K562 (cell line): Measurements from ENCODE around the gene ZSWIM3. TPM values are rescaled to one million over a fixed set of nuclear protein-coding genes. Genes with fewer than 3 reads are reported as not detected.

Experiments
- ATAC-seq: fragments of 200-7000 bp; cut with Tn5 transposase; 3 replicates; pipeline ENCODE4 v1.9.1; 2020; ENCODE audit warnings: moderate library complexity
- BruUV-seq: library from RNA; stranded (reverse); fragments of 400-500 nt; replicated peaks from 2 replicates; lab custom pipeline; 2021; lab: Mats Ljungman, UMichigan
- CTCF ChIA-PET: fragments of 300-600 bp; formaldehyde crosslinking; extraction: SDS; loops from one replicate; lab custom pipeline; 2021; ENCODE audit warnings: low intra/inter-chr PET ratio; lab: Yijun Ruan, JAX
- POLR2A ChIA-PET: fragments of 300-600, 350-650 bp; sonication (Branson Sonifier 250); formaldehyde crosslinking; extraction: SDS; loops from one replicate; lab custom pipeline; 2021; ENCODE audit warnings: antibody characterized with exemption, inconsistent platforms; lab: Yijun Ruan, JAX
- DNase-seq, 4 experiments: peaks; one replicate each; pipeline versions ENCODE4 v3.0.0 to v3.0.0-alpha.2; 2011 to 2018; ENCODE audit warnings: low spot score in 3 of 4, mixed read lengths in 3 of 4; ENCODE audit errors: extremely low read depth in 1 of 4
- FAIRE-seq: peaks from 2 replicates; lab custom pipeline; 2011; peaks lifted over from hg19 to GRCh38; lab: Jason Lieb, UNC
- H2AFZ ChIP-seq: 2 replicates; pipeline ENCODE4 v1.6.0; 2011; ENCODE audit warnings: low read depth, low read length, control low read depth, inconsistent platforms
- H3K27ac ChIP-seq: fragments of 200-600 bp; 3 replicates; pipeline ENCODE4 v1.8.0; 2011; ENCODE audit warnings: low read depth, mild to moderate bottlenecking, control low read depth, inconsistent platforms, low read length, moderate library complexity, mixed read lengths; ENCODE audit errors: extremely low read depth
- H3K27me3 ChIP-seq, 2 experiments: fragments of 300-600 bp in 1 of 2; 2 replicates in 1 of 2; 3 replicates in 1 of 2; pipeline versions ENCODE4 v1.6.0 to v1.8.0; 2011; ENCODE audit warnings: inconsistent platforms in 2 of 2, low read length in 2 of 2, mild to moderate bottlenecking in 1 of 2, mixed read lengths in 1 of 2, moderate library complexity in 1 of 2; ENCODE audit not compliant: control insufficient read depth in 2 of 2, insufficient read depth in 2 of 2
- H3K36me3 ChIP-seq: fragments of 300-600 bp; 3 replicates; pipeline ENCODE4 v1.8.0; 2011; ENCODE audit warnings: mild to moderate bottlenecking, low read length, inconsistent platforms; ENCODE audit not compliant: control insufficient read depth, insufficient read depth
- H3K4me1 ChIP-seq, 2 experiments: fragments of 200-600 bp in 1 of 2; replicated peaks in 1 of 2; 2 replicates in 1 of 2; 3 replicates in 1 of 2; pipeline versions ENCODE4 v1.5.1 to v1.8.0; 2011; ENCODE audit warnings: inconsistent platforms in 2 of 2, low read length in 2 of 2, mild to moderate bottlenecking in 1 of 2, mixed read lengths in 1 of 2, moderate library complexity in 1 of 2; ENCODE audit not compliant: control insufficient read depth in 2 of 2, insufficient read depth in 2 of 2
- H3K4me2 ChIP-seq: 2 replicates; pipeline ENCODE4 v1.6.1; 2011; ENCODE audit warnings: low read length, control low read depth, inconsistent platforms, mixed read lengths; ENCODE audit not compliant: insufficient read depth
- H3K4me3 ChIP-seq: fragments of 200-600 bp; sonication (generic), shearing (Covaris generic); 2 replicates; pipeline ENCODE4 v1.5.1; 2016; ENCODE audit warnings: control low read depth, inconsistent platforms
- H3K79me2 ChIP-seq: fragments of 200-600 bp; 3 replicates; pipeline ENCODE4 v1.8.0; 2011; ENCODE audit warnings: low read length, inconsistent platforms; ENCODE audit not compliant: control insufficient read depth, insufficient read depth
- H3K9ac ChIP-seq, 2 experiments: 2 replicates each; pipeline versions ENCODE4 v1.6.0 to v1.6.1; 2011; ENCODE audit warnings: low read depth in 2 of 2, low read length in 2 of 2, control low read depth in 1 of 2, inconsistent platforms in 1 of 2, mild to moderate bottlenecking in 1 of 2, mixed read lengths in 1 of 2; ENCODE audit not compliant: insufficient read depth in 1 of 2
- H3K9me1 ChIP-seq: one replicate; pipeline ENCODE4 v1.6.0; 2011; ENCODE audit warnings: inconsistent platforms, mild to moderate bottlenecking, low read length, moderate library complexity; ENCODE audit not compliant: control insufficient read depth, insufficient read depth
- H3K9me3 ChIP-seq: replicated peaks from 2 replicates; pipeline ENCODE4 v1.5.1; 2011; ENCODE audit warnings: low read depth, low read length, inconsistent platforms; ENCODE audit not compliant: control insufficient read depth, insufficient read depth
- H4K20me1 ChIP-seq: replicated peaks from 2 replicates; pipeline ENCODE4 v1.6.1; 2011; ENCODE audit warnings: low read length, inconsistent platforms, mixed read lengths; ENCODE audit not compliant: control insufficient read depth, insufficient read depth
- CTCF ChIP-seq, 3 experiments: IDR thresholded peaks in 2 of 3; conservative IDR thresholded peaks in 1 of 3; 2 replicates each; pipeline ENCODE4 v1.5.1; 2011 to 2012; ENCODE audit warnings: low read length in 3 of 3, mild to moderate bottlenecking in 3 of 3, control low read depth in 2 of 3, improper control_type of control experiment in 1 of 3, inconsistent platforms in 1 of 3, low read depth in 1 of 3, mixed read lengths in 1 of 3, moderate library complexity in 1 of 3; ENCODE audit not compliant: insufficient read depth in 2 of 3
- GABPB1 ChIP-seq: sonication (generic); formaldehyde crosslinking; IDR thresholded peaks from 2 replicates; pipeline ENCODE4 v1.8.0; 2022; ENCODE audit warnings: mild to moderate bottlenecking, missing genetic modification reagents
- MLLT1 ChIP-seq, 2 experiments: fragments of 450-650 bp; IDR thresholded peaks; 2 replicates each; pipeline ENCODE4 v1.6.1; 2016
- NFIC ChIP-seq: fragments of 450-650 bp; IDR thresholded peaks from 2 replicates; pipeline ENCODE4 v1.6.1; 2017; ENCODE audit warnings: mild to moderate bottlenecking, inconsistent platforms
- NR1H2 ChIP-seq: sonication (generic); formaldehyde crosslinking; IDR thresholded peaks from 2 replicates; pipeline ENCODE4 v1.4.0; 2020; ENCODE audit warnings: mild to moderate bottlenecking, missing genetic modification reagents
- PRPF4 ChIP-seq: fragments of 200-400 bp; formaldehyde crosslinking; IDR thresholded peaks from one replicate; pipeline ENCODE4 v1.6.1; 2017; ENCODE audit warnings: low read length, low read depth, mild to moderate bottlenecking; ENCODE audit not compliant: insufficient read depth, poor library complexity, severe bottlenecking
- TEAD4 ChIP-seq, 2 experiments: sonication (generic) in 1 of 2; formaldehyde crosslinking in 1 of 2; IDR thresholded peaks; 2 replicates each; pipeline versions ENCODE4 v1.6.1 to v1.8.0; 2012 to 2022; ENCODE audit warnings: borderline replicate concordance in 1 of 2, inconsistent platforms in 1 of 2, low read length in 1 of 2, mild to moderate bottlenecking in 1 of 2, missing genetic modification reagents in 1 of 2
- YY1 ChIP-seq, 3 experiments: IDR thresholded peaks; 2 replicates each; pipeline ENCODE4 v1.6.1; 2011; ENCODE audit warnings: low read length in 2 of 3, mild to moderate bottlenecking in 2 of 3, moderate library complexity in 2 of 3, borderline replicate concordance in 1 of 3, control low read depth in 1 of 3, low read depth in 1 of 3; ENCODE audit not compliant: insufficient read depth in 3 of 3, insufficient replicate concordance in 2 of 3, control insufficient read depth in 1 of 3, insufficient read length in 1 of 3; ENCODE audit errors: extremely low read depth in 1 of 3
- ZBTB33 ChIP-seq: sonication (generic); formaldehyde crosslinking; IDR thresholded peaks from 2 replicates; pipeline ENCODE4 v1.8.1; 2023; ENCODE audit warnings: mild to moderate bottlenecking, missing genetic modification reagents
- ZNF431 ChIP-seq: sonication (generic); formaldehyde crosslinking; IDR thresholded peaks from 2 replicates; pipeline ENCODE4 v1.8.0; 2022; ENCODE audit warnings: mild to moderate bottlenecking, missing genetic modification reagents
- ZNF507 ChIP-seq: conservative IDR thresholded peaks from 2 replicates; pipeline ENCODE4 v1.6.1; 2017; ENCODE audit warnings: missing genetic modification characterization, missing compliant biosample characterization
- WGBS: fragments of 100-300 bp; shearing (Covaris generic); methylation state at CpG from one replicate; pipeline ENCODE4 v1.1.6; 2016; ENCODE audit warnings: low coverage, mixed read lengths; ENCODE audit not compliant: insufficient coverage; ENCODE audit errors: missing lambda C conversion rate; 5-methylcytosine and 5-hydroxymethylcytosine counted together
- in situ Hi-C: fragments of 300-500 bp; cut with MboI; formaldehyde crosslinking; loops from 4 replicates; pipeline ENCODE4 v1.15.0; 2018; ENCODE audit warnings: inconsistent platforms, mixed read lengths
- intact Hi-C: fragments of 100-400 bp; cut with micrococcal nuclease; formaldehyde crosslinking; loops from 2 replicates; pipeline ENCODE4 v1.14.2; 2022
- polyA plus RNA-seq, 8 experiments: library from polyadenylated mRNA; depleted of rRNA in 4 of 8; stranded (reverse) in 5 of 8; unstranded in 3 of 8; fragments of >200 nt; fragmentation: Nextera tagmentation in 2 of 8; fragmentation: Illumina TruSeq in 1 of 8; extraction: Ambion mirVana in 2 of 8; extraction: Trizol in 1 of 8; gene quantifications; 2 replicates each; pipeline versions ENCODE4 v1.2.1 to v1.2.3, GENCODE V29; 2011 to 2014; ENCODE audit warnings: inconsistent platforms in 1 of 8, missing spikeins in 1 of 8
- total RNA-seq, 7 experiments: library from RNA; depleted of rRNA in 6 of 7; stranded (reverse); fragments of >200 nt in 6 of 7; fragmentation: Illumina TruSeq in 2 of 7; extraction: Trizol in 2 of 7; gene quantifications; 2 replicates each; pipeline versions ENCODE4 v1.2.1 to v1.2.3, GENCODE V29; 2011 to 2021; ENCODE audit warnings: low replicate concordance in 1 of 7

Gene ZSWIM3
- total and polyA plus RNA-seq, 9 of the 15 experiments (the other 6 are each of a cell fraction or from before 2014, with no cell fraction given): 1.7 to 4.3 (median 2.9) TPM

- TSS peak; percentile 81 for BruUV-seq
- no peaks in the 10 kb centered on the region for H4K20me1 ChIP-seq
- no peaks in the 10 kb centered on the region for H3K27me3 ChIP-seq
- intact Hi-C loops (loop anchor here (5.0 kb wide), 1 partner anchor 72 kb away; no protein-coding TSS in a partner anchor), in situ Hi-C loops (no loop called here)
- H3K9me3 ChIP-seq: no peaks in the 10 kb centered on the region
- peak overlapping the region; percentile 81 for H3K4me2 ChIP-seq
- FAIRE-seq (no peak), ATAC-seq (0 out of 3 replicates have a peak, but pooled peaks have one; percentile 8), DNase-seq (peak in 1 of 4 experiments; percentile 19)
- ChIA-PET CTCF (interaction anchor here (1.0 to 2.7 kb wide), 2 partner anchors 90 to 92 kb away, joined by 3 to 9 read pairs; no protein-coding TSS in a partner anchor), POLR2A (interaction anchor here (0.5 to 1.4 kb wide), 7 partner anchors 9 to 64 kb away, joined by 3 to 11 read pairs (median 4); partner anchors contain the start of gene ZSWIM1)
- 81% methylated on average over 59 of the region's 79 CpGs for WGBS
- H3K4me3 ChIP-seq: peak overlapping the region; percentile 69
- H3K9me1 ChIP-seq: no peaks in the 10 kb centered on the region
- peak overlapping the region; percentile 74 for H3K27ac ChIP-seq
- H3K9ac ChIP-seq: peak overlapping the region; percentile 74 to 94
- H3K36me3 ChIP-seq: peaks cover 36% of the 10 kb centered on the region; the same call in 2 of the 3 replicates
- H3K4me1 ChIP-seq: peaks cover 12 to 40% of the 10 kb centered on the region in 2 experiments
- peak overlapping the region; percentile 96 for H2AFZ ChIP-seq
- peaks cover 8% of the 10 kb centered on the region; the same call in 1 of the 3 replicates for H3K79me2 ChIP-seq
- TF ChIP-seq NFIC (peak; percentile 84), PRPF4 (peak; percentile 89), TEAD4 (IDR thresholded peaks at IDR 0.05; ENCODE audit: low read length) (no peak), TEAD4 (CRISPR knock-in tag; IDR thresholded peaks at IDR 0.05; ENCODE audit: borderline replicate concordance) (no peak), MLLT1 (IDR thresholded peaks at IDR 0.05) (peak in 1 of 2 experiments; percentile 30; a peak in 1 of 4 replicates), NR1H2 (no peak), ZBTB33 (CRISPR knock-in tag) (peak; percentile 87), ZNF507 (no peak), CTCF (IDR thresholded peaks at IDR 0.05 in 2 of 3, conservative IDR thresholded peaks at IDR 0.05 in 1 of 3; ENCODE audit: insufficient read depth in 2 of 3, low read depth in 1 of 3, low read length in 3 of 3) (peak in 1 of 3 experiments; percentile 9; a peak in 1 of 6 replicates), YY1 (IDR thresholded peaks at IDR 0.05; ENCODE audit: borderline replicate concordance in 1 of 3, control insufficient read depth in 1 of 3, extremely low read depth in 1 of 3, insufficient read depth in 3 of 3, insufficient read length in 1 of 3, insufficient replicate concordance in 2 of 3, low read depth in 1 of 3, low read length in 2 of 3) (peak in 1 of 3 experiments; percentile 6), ZNF431 (CRISPR knock-in tag) (no peak), GABPB1 (CRISPR knock-in tag) (no peak)
These were observed 32.9 kb downstream of the ZSWIM3 start for GRCh38 chr20:45890077-45890984.
